ENCODE results near the gene ATP13A1.

DNA sequence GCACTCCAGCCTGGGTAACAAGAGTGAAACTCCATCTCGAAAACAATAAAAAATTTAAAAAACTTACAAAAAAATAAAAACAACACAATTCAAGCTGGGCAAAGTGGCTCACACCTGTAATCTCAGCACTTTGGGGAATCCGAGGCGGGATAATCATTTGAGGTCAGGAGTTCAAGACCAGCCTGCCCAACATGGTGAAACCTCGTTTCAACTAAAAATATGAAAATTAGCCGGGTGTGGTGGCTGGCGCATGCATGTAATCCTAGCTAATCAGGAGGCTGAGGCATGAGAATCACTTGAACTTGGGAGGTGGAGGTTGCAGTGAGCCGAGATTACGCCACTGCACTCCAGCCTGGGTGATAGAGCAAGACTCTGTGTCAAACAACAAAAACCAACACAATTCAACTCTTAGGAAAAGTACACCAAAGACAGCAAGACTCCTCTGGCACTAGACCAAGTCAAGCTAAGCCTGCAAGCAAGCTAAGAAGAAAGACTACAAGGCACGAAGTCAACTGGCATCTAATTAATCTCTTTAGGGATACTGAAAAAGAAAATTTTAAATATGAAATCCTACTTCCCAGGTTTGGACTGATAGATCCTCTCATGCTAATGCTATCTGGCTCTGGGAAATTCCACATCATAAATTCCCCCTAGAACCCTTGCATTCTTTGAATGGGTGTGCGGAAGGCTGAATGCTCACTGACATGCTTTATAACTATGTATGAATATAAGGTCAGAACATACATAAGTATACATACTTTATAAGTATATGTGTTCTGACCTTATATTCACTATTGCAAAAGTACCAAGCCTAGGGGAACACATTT is 52.9 kb downstream of the ATP13A1 start:
- TF ChIP-seq RAD21 (IDR thresholded peaks at IDR 0.05; ENCODE audit: low read length) (no peak), CTCF (IDR thresholded peaks at IDR 0.05) (no peak), EZH2phosphoT487 (IDR thresholded peaks at IDR 0.05; ENCODE audit: borderline replicate concordance, low read depth) (no peak), TEAD4 (IDR thresholded peaks at IDR 0.05; ENCODE audit: borderline replicate concordance, insufficient read depth) (no peak), REST (IDR thresholded peaks at IDR 0.05; ENCODE audit: low read depth, low read length) (no peak), EP300 (IDR thresholded peaks at IDR 0.05; ENCODE audit: borderline replicate concordance in 1 of 2, low read depth in 1 of 2, low read length in 1 of 2) (no peak), RFX5 (IDR thresholded peaks at IDR 0.05; ENCODE audit: low read length) (no peak)
- TF ChIP-seq, protein P1, sequence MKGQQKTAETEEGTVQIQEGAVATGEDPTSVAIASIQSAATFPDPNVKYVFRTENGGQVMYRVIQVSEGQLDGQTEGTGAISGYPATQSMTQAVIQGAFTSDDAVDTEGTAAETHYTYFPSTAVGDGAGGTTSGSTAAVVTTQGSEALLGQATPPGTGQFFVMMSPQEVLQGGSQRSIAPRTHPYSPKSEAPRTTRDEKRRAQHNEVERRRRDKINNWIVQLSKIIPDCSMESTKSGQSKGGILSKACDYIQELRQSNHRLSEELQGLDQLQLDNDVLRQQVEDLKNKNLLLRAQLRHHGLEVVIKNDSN (IDR thresholded peaks at IDR 0.05; ENCODE audit: borderline replicate concordance, low read depth), result no peak
